Mammary epithelial cell (primary cell): ENCODE measurements around the gene RNF5.

Source experiments
- EZH2 ChIP-seq: IDR thresholded peaks from 2 replicates; pipeline ENCODE4 v1.6.1; 2012; ENCODE audit warnings: low read length, inconsistent platforms, borderline replicate concordance
- TF ChIP-seq, protein P1 (sequence below), 2 donors: IDR thresholded peaks in 1 of 2; conservative IDR thresholded peaks in 1 of 2; 2 replicates each; pipeline ENCODE4 v1.5.1; 2011 to 2012; ENCODE audit warnings: inconsistent platforms in 2 of 2, low read length in 2 of 2, mild to moderate bottlenecking in 2 of 2, control low read depth in 1 of 2, low read depth in 1 of 2; ENCODE audit not compliant: insufficient read depth in 1 of 2; ENCODE audit errors: extremely low read depth in 1 of 2

DNA sequence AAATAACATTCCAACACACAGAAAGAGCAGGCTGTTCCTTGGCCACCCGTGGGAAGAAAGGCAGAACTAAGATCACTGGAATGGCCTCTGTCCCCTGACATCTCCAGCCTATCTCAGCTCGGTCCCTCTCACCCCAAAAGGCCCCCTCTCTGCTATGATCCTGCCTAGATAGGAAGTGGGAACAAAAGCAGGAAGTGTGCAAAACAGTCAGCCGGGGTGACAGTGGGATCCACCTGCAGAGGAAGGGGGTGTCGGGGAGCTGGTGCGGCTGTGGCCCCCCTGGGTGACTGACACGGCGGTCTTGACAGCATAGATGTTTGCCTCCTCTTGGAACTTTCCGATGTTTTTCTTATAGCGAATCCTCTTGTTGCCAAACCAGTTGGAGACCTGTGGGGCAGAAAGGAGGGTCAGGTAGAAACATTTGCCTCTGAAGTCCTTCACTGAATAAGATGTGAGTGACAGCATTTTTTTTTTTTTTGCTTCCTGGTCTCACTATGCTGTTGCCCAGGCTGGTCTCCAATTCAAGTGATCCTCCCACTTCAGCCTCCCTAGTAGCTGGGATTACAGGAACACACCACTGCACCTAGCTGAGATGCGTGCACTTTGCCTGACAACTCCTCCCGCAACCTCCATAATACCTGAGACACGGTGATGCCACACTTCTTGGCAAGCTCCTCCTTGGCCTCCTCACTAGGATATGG, 9.0 kb downstream of the RNF5 start:
- TF ChIP-seq, protein P1, sequence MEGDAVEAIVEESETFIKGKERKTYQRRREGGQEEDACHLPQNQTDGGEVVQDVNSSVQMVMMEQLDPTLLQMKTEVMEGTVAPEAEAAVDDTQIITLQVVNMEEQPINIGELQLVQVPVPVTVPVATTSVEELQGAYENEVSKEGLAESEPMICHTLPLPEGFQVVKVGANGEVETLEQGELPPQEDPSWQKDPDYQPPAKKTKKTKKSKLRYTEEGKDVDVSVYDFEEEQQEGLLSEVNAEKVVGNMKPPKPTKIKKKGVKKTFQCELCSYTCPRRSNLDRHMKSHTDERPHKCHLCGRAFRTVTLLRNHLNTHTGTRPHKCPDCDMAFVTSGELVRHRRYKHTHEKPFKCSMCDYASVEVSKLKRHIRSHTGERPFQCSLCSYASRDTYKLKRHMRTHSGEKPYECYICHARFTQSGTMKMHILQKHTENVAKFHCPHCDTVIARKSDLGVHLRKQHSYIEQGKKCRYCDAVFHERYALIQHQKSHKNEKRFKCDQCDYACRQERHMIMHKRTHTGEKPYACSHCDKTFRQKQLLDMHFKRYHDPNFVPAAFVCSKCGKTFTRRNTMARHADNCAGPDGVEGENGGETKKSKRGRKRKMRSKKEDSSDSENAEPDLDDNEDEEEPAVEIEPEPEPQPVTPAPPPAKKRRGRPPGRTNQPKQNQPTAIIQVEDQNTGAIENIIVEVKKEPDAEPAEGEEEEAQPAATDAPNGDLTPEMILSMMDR (conservative IDR thresholded peaks at IDR 0.05 in 1 of 2, IDR thresholded peaks at IDR 0.05 in 1 of 2; ENCODE audit: extremely low read depth in 1 of 2, insufficient read depth in 1 of 2, low read depth in 1 of 2, low read length in 2 of 2) = no peak
- no peak for TF ChIP-seq EZH2
